GM12801 (cell line): ENCODE data around the gene PITPNM3.

Source experiments
- CTCF ChIP-seq: IDR thresholded peaks from one replicate; pipeline ENCODE4 v1.5.1; 2011; ENCODE audit warnings: control low read depth; ENCODE audit not compliant: insufficient read length; ENCODE audit errors: extremely low read depth

Gene PITPNM3

DNA sequence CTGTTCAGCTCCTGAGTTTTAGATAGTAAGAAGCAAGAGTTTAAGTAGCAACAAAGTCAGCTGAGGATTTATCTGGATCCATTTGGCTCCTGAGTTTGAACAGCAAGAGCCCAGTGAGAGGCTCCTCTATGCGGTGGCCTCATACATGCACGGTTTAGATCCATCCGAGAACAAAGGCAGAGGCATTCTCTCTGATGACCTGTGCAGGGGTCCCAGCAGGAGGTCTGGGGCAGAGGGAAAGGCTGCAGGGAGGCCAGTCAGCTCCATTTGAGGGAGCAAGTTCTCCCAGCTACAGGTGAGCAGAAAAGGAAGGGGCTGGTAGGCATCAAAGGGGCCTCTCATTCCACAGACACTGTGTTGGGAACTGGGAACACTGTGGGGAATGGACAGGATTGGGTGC lies 16.5 kb downstream of the PITPNM3 start:
- TF ChIP-seq CTCF = no peak

DNA sequence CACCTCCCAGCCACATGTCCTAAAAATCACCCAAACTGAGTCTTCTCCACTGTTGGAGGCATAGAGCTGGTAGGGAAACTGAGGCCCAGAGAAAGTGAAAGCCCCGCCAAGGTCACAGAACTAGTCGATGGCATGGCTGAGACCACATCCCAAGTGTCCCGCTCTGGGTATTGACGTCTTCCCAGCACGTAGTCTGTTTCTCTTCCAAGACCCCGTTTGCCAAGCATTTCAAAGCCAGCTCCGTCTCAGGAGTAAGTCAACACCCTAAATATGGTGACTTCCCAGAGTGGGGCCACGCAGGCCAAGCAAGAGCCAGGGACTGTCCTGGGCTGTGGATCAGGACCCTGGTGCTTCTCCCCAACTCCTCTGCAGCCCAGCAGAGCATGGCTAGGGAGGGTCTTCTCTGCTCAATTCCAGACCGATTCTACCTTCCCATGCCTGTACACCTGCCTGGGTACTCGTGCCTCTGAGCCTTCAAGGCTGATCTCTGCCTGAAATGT lies 19.7 kb downstream of the PITPNM3 start:
- no peak for TF ChIP-seq CTCF

DNA sequence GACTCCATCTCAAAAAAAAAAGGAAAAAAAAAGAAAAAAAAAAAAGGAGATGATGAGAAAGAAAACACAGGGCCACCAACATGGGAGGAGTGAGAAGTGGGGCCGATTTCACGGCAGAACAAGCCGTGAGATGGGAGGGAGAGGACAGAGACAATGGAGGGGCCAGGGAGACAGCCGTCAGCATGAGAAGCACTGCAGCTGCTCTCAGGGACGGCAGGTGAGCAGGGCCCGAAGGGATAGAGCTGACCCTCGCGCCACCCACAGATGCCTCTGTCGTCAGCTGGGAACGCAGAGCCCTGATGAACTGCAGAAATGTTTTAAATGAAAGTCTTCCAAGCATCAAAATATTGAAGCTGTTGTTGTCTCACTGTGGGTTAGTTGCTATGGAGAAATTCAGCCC lies 20.3 kb downstream of the PITPNM3 start:
- TF ChIP-seq CTCF = no peak

- TF ChIP-seq CTCF = no peak
These were observed 21.4 kb downstream of the PITPNM3 start for GRCh38 chr17:6534846-6535514.

GRCh38 chr17:6532441-6532885 lies 23.9 kb downstream of the PITPNM3 start:
- no peak for TF ChIP-seq CTCF

DNA sequence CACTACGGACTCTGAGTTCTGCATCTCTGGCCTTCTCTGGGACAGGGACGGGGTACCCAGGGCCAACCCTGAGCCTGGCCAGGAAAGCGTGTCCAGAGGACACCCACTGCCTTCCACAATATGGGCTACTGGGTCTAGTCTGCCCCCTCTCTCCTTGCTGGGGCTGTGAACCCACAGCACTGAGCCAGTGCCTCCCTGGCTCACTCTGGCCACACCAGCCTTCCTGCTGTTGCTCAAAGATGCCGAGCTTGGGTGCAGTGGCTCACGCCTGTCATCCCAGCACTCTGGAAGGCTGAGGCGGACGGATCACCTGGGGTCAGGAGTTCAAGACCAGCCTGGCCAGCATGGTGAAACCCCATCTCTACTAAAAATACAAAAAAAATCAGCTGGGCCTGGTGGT lies 24.8 kb downstream of the PITPNM3 start:
- no peak for TF ChIP-seq CTCF

- TF ChIP-seq CTCF = no peak
These were observed 25.9 kb downstream of the PITPNM3 start for GRCh38 chr17:6530324-6530920.
